ENCODE data around the gene TMEM219. TPM values are rescaled to one million over a fixed set of nuclear protein-coding genes. Genes with fewer than 3 reads are reported as not detected.

Gene TMEM219
- total and polyA plus RNA-seq, 2 of the 8 experiments (the other 6 are each of a cell fraction or from before 2014, with no cell fraction given) = 60.2 to 116 TPM

DNA sequence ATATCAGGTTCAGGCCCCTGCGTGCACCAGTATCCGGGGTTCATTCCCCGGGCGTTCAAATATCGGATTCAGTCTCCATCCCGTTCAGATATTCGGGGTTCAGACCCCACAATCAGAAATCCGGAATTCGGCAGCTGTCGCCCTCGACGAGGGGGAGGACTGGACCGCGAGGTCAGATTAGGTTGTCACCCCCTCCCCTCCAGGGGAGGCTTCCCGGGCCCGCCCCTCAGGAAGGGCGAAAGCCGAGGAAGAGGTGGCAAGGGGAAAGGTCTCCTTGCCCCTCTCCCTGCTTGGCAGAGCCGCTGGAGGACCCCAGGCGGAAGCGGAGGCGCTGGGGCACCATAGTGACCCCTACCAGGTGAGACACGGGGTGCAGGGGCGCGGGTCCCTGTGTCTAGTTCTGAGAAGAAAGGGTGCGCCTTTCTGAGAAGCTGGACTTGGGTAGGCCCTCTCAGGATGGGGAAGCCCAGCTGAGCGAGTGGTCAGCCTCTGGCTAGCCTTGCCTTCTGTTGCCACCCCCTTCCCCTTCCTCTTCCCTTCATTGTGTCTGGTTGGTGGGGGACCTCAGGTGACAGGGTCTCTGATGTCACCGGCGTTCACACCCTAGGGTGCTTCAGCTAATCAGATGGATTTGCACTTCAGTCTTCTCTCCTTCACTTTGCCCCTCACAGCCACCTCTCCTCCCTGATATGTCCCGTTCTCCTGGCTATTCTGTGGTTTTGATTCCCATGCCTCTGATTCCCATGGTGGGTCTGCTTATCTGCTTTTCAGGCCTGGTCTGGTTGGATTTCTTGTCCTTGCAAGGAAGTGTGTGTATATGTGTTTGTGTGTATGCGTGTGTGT lies 12.6 kb downstream of the TMEM219 start (continued):
- TF ChIP-seq CTBP2 (IDR thresholded peaks at IDR 0.05; ENCODE audit: borderline replicate concordance, insufficient read depth, insufficient read length, low read length) = no peak
- TF ChIP-seq HDAC2 (IDR thresholded peaks at IDR 0.05; ENCODE audit: borderline replicate concordance in 1 of 2, low read depth in 2 of 2, low read length in 2 of 2) = no peak
- TF ChIP-seq SP4 (IDR thresholded peaks at IDR 0.05; ENCODE audit: low read length) = no peak
- no peak for TF ChIP-seq EGR1 (IDR thresholded peaks at IDR 0.05; ENCODE audit: borderline replicate concordance, low read depth, low read length)
- TF ChIP-seq KDM1A (IDR thresholded peaks at IDR 0.05; ENCODE audit: borderline replicate concordance, low read length) = no peak
- TF ChIP-seq, protein P1, sequence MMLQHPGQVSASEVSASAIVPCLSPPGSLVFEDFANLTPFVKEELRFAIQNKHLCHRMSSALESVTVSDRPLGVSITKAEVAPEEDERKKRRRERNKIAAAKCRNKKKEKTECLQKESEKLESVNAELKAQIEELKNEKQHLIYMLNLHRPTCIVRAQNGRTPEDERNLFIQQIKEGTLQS (IDR thresholded peaks at IDR 0.05; ENCODE audit: insufficient read depth, low read depth, low read length) = no peak
- no peak for TF ChIP-seq KDM5A (IDR thresholded peaks at IDR 0.05; ENCODE audit: low read length)
- no peak for TF ChIP-seq POLR2A (IDR thresholded peaks at IDR 0.05; ENCODE audit: control extremely low read depth in 1 of 2, low read depth in 2 of 2, low read length in 2 of 2)
- peak; percentile 24; the same call in 1 of the 2 replicates for TF ChIP-seq PHF8 (conservative IDR thresholded peaks at IDR 0.05; ENCODE audit: low read depth, low read length)

Data from H1 (cell line).